ENCODE data around the gene TTC31.
"Not testable (repeated sequence)": the region's sequence is repeated elsewhere in the genome, so short reads cannot be mapped to it uniquely, and the experiment has no call there.

GRCh38 chr2:74442483-74443297, 40.2 kb upstream of the TTC31 start:
- TF ChIP-seq CTCF, POLR2A (IDR thresholded peaks at IDR 0.05): not testable (repeated sequence)
